A673 (cell line): Measurements from ENCODE around the gene MBD5.

Source experiments
- CTCF ChIP-seq: fragments of 300-800, 200-600 bp; sonication (generic); conservative IDR thresholded peaks from 2 replicates; pipeline ENCODE4 v1.5.1; 2017; ENCODE audit warnings: low read depth, mild to moderate bottlenecking, antibody characterized with exemption, low read length, moderate library complexity, mixed read lengths
- EZH2 ChIP-seq: fragments of 200-600 bp; sonication (generic); IDR thresholded peaks from 2 replicates; pipeline ENCODE4 v1.6.1; 2017; ENCODE audit warnings: borderline replicate concordance, low read depth, mild to moderate bottlenecking, mixed read lengths, antibody characterized with exemption, low read length; ENCODE audit not compliant: poor library complexity, severe bottlenecking

GRCh38 chr2:148451046-148451445 is 430.2 kb downstream of the MBD5 start:
- no peak for TF ChIP-seq CTCF
- TF ChIP-seq EZH2: no peak
